PC-9 (cell line): ENCODE data around the gene CMIP.

ENCODE experiments used
- CTCF ChIP-seq: fragments of 200-600 bp; sonication (generic); conservative IDR thresholded peaks from 2 replicates; pipeline ENCODE4 v1.6.1; 2017; ENCODE audit warnings: mixed run types, antibody characterized with exemption, mild to moderate bottlenecking, moderate library complexity
- EZH2 ChIP-seq: fragments of 200-600 bp; sonication (generic); IDR thresholded peaks from 2 replicates; pipeline ENCODE4 v1.8.0; 2017; ENCODE audit warnings: antibody characterized with exemption, low read depth

- TF ChIP-seq CTCF (no peak), EZH2 (no peak)
Measured at GRCh38 chr16:81703177-81704155, 258.9 kb downstream of the CMIP start.
